Keratinocyte (primary cell): ENCODE measurements around the gene SCAPER. TPM values are rescaled to one million over a fixed set of nuclear protein-coding genes. Genes with fewer than 3 reads are reported as not detected.
"Not testable (repeated sequence)": the region's sequence is repeated elsewhere in the genome, so short reads cannot be mapped to it uniquely, and the experiment has no call there.

Experiments used
- DNase-seq: peaks from one replicate; pipeline ENCODE4 v3.0.0-alpha.2; 2011; ENCODE audit warnings: low read depth, missing footprints, low spot score
- FAIRE-seq: peaks from 2 replicates; lab custom pipeline; 2011; peaks lifted over from hg19 to GRCh38; lab: Jason Lieb, UNC
- H2AFZ ChIP-seq: 2 replicates; pipeline ENCODE4 v1.6.0; 2012; ENCODE audit warnings: low read length, control low read depth, inconsistent platforms; ENCODE audit not compliant: control insufficient read depth
- H3K27ac ChIP-seq: 2 replicates; pipeline ENCODE4 v1.5.1; 2011; ENCODE audit warnings: low read length; ENCODE audit not compliant: control insufficient read depth, insufficient read depth
- H3K27me3 ChIP-seq: 3 replicates; pipeline ENCODE4 v1.6.0; 2011; ENCODE audit warnings: low read length; ENCODE audit not compliant: control insufficient read depth, insufficient read depth; ENCODE audit errors: extremely low read depth
- H3K36me3 ChIP-seq, 2 experiments: 2 replicates in 1 of 2; 3 replicates in 1 of 2; pipeline ENCODE4 v1.5.1; 2011; ENCODE audit warnings: low read length in 2 of 2, mild to moderate bottlenecking in 1 of 2; ENCODE audit not compliant: control insufficient read depth in 2 of 2, insufficient read depth in 2 of 2; ENCODE audit errors: extremely low read depth in 1 of 2
- H3K4me1 ChIP-seq: 3 replicates; pipeline ENCODE4 v1.5.1; 2011; ENCODE audit warnings: low read length; ENCODE audit not compliant: control insufficient read depth, insufficient read depth; ENCODE audit errors: extremely low read depth
- H3K4me2 ChIP-seq: 3 replicates; pipeline ENCODE4 v1.6.0; 2011; ENCODE audit warnings: low read depth, low read length; ENCODE audit not compliant: control insufficient read depth, insufficient read depth; ENCODE audit errors: extremely low read depth
- H3K4me3 ChIP-seq, 3 experiments: fragments of 200-600 bp in 1 of 3; sonication (generic) in 1 of 3; 2 replicates in 2 of 3; 3 replicates in 1 of 3; pipeline ENCODE4 v1.5.1; 2011 to 2016; ENCODE audit warnings: low read length in 3 of 3, mild to moderate bottlenecking in 3 of 3, control low read depth in 2 of 3, inconsistent platforms in 1 of 3, low read depth in 1 of 3, mixed read lengths in 1 of 3, mixed run types in 1 of 3, moderate library complexity in 1 of 3; ENCODE audit not compliant: control insufficient read depth in 2 of 3, insufficient read depth in 2 of 3; ENCODE audit errors: extremely low read depth in 1 of 3
- H3K79me2 ChIP-seq: 2 replicates; pipeline ENCODE4 v1.6.0; 2012; ENCODE audit warnings: low read length; ENCODE audit not compliant: control insufficient read depth, insufficient read depth
- H3K9ac ChIP-seq: 3 replicates; pipeline ENCODE4 v1.6.0; 2011; ENCODE audit warnings: low read length; ENCODE audit not compliant: control insufficient read depth, insufficient read depth; ENCODE audit errors: extremely low read depth
- H3K9me1 ChIP-seq: 3 replicates; pipeline ENCODE4 v1.6.0; 2011; ENCODE audit warnings: low read length; ENCODE audit not compliant: control insufficient read depth, insufficient read depth; ENCODE audit errors: extremely low read depth
- H3K9me3 ChIP-seq: 2 replicates; pipeline ENCODE4 v1.5.1; 2012; ENCODE audit warnings: low read depth, low read length; ENCODE audit not compliant: control insufficient read depth
- H4K20me1 ChIP-seq: 3 replicates; pipeline ENCODE4 v1.6.0; 2011; ENCODE audit warnings: low read length; ENCODE audit not compliant: control insufficient read depth, insufficient read depth; ENCODE audit errors: extremely low read depth
- EZH2 ChIP-seq: IDR thresholded peaks from one replicate; pipeline ENCODE4 v1.6.1; 2012; ENCODE audit warnings: inconsistent platforms, mild to moderate bottlenecking, low read length, moderate library complexity
- dilution Hi-C: fragments of 300-500 bp; cut with MboI; formaldehyde crosslinking; loops from one replicate; pipeline ENCODE4 v1.7.0; 2020; ENCODE audit warnings: low sequenced_read_pairs; ENCODE audit not compliant: extremely low pct_ligation_motif_present
- polyA plus RNA-seq, 5 experiments: library from polyadenylated mRNA; depleted of rRNA in 3 of 5; stranded (reverse) in 3 of 5; stranded (forward) in 1 of 5; unstranded in 1 of 5; fragments of >200 nt; gene quantifications; 1 replicate in 1 of 5; 2 replicates in 3 of 5; 3 replicates in 1 of 5; pipeline versions ENCODE4 v1.2.1 to v1.2.3, GENCODE V29; 2011 to 2012; ENCODE audit warnings: missing spikeins in 2 of 5, low read depth in 1 of 5, low replicate concordance in 1 of 5
- TF ChIP-seq, protein P1 (sequence below), 3 experiments: IDR thresholded peaks in 1 of 3; conservative IDR thresholded peaks in 1 of 3; optimal IDR thresholded peaks in 1 of 3; 2 replicates in 2 of 3; 3 replicates in 1 of 3; pipeline versions ENCODE3 to v1.5.1; 2011; ENCODE audit warnings: low read length in 3 of 3, mild to moderate bottlenecking in 3 of 3, moderate library complexity in 2 of 3, control low read depth in 1 of 3, inconsistent platforms in 1 of 3; ENCODE audit not compliant: insufficient read depth in 2 of 3; ENCODE audit errors: extremely low read depth in 1 of 3

SCAPER gene
- polyA plus RNA-seq, 1 donor (not counting 4 experiments of a cell fraction or from before 2014, with no cell fraction given) = 5.2 TPM

DNA sequence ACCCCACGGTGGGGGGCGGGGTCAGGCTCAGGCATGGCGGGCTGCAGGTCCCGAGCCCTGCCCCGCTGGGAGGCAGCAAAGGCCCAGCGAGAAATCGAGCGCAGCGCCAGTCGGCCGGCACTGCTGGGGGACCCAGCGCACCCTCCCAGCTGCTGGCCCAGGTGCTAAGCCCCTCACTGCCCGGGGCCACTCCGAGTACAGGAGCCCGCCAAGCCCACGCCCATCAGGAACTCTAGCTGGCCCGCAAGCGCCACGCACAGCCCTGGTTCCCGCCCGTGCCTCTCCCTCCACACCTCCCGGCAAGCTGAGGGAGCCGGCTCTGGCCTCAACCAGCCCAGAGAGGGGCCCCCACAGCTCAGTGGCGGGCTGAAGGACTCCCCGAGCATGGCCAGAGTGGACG, 29.2 kb downstream of the SCAPER start:
- Histone ChIP-seq H3K9me1 (no peaks in the 10 kb centered on the region), H2AFZ (no peak overlapping the region), H3K36me3 (no peaks in the 10 kb centered on the region), H3K27me3 (no peaks in the 10 kb centered on the region), H3K27ac (no peak overlapping the region), H3K4me2 (no peak overlapping the region), H3K9me3 (no peaks in the 10 kb centered on the region), H3K79me2 (no peaks in the 10 kb centered on the region), H3K4me3 (no peak overlapping the region), H4K20me1 (no peaks in the 10 kb centered on the region), H3K4me1 (peaks cover 4% of the 10 kb centered on the region), H3K9ac (no peak overlapping the region)
- TF ChIP-seq, protein P1, sequence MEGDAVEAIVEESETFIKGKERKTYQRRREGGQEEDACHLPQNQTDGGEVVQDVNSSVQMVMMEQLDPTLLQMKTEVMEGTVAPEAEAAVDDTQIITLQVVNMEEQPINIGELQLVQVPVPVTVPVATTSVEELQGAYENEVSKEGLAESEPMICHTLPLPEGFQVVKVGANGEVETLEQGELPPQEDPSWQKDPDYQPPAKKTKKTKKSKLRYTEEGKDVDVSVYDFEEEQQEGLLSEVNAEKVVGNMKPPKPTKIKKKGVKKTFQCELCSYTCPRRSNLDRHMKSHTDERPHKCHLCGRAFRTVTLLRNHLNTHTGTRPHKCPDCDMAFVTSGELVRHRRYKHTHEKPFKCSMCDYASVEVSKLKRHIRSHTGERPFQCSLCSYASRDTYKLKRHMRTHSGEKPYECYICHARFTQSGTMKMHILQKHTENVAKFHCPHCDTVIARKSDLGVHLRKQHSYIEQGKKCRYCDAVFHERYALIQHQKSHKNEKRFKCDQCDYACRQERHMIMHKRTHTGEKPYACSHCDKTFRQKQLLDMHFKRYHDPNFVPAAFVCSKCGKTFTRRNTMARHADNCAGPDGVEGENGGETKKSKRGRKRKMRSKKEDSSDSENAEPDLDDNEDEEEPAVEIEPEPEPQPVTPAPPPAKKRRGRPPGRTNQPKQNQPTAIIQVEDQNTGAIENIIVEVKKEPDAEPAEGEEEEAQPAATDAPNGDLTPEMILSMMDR (optimal IDR thresholded peaks at IDR 0.05 in 1 of 3, IDR thresholded peaks at IDR 0.05 in 1 of 3, conservative IDR thresholded peaks at IDR 0.05 in 1 of 3; ENCODE audit: extremely low read depth in 1 of 3, insufficient read depth in 2 of 3, low read length in 3 of 3) = no peak
- TF ChIP-seq EZH2 = no peak
- FAIRE-seq = no peak
- dilution Hi-C loops = no loop called here
- no peak for DNase-seq

DNA sequence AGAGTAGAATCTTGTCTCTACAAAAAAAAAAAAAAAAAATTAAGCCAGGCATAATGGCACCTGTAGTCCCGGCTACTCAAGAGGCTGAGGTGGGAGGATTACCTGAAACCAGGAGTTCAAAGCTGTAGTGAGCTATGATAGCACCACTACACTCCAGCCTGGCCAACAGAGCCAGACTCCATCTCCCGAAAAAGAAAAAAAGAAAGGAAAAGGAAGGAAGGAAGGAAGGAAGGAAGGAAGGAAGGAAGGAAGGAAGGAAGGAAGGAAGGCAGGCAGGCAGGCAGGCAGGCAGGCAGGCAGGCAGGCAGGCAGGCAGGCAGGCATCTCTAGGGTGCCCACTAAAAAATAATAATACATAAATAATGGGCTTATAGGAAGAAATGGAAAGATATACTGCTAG, 32.1 kb downstream of the SCAPER start:
- H3K27me3 ChIP-seq, H3K9me1 ChIP-seq, H3K9ac ChIP-seq, H3K36me3 ChIP-seq, dilution Hi-C loops, H3K79me2 ChIP-seq, H3K9me3 ChIP-seq, H3K4me2 ChIP-seq, H3K27ac ChIP-seq, DNase-seq, H4K20me1 ChIP-seq, H3K4me3 ChIP-seq, H3K4me1 ChIP-seq, H2AFZ ChIP-seq, FAIRE-seq: not testable (repeated sequence)

DNA sequence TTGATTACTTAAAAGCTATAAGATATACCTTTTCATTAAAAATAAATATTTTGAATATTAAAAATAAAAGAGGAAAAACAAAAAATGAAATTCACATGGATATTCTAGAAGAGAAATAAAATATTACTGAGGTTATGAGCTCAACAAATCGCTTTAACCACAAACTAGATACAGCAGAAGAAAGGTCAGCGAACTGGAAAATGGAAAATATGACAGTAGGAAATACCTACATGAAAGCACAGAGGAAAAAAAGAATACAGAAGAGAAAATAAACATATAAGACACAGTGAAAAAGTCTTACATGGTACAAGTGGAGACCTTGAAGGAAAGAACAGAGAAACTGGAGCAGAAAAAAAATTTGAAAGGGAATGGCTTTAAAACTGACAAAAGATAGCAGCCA, 33.2 kb downstream of the SCAPER start:
- Histone ChIP-seq H3K4me3 (no peak overlapping the region), H3K9ac (no peak overlapping the region), H3K36me3 (no peaks in the 10 kb centered on the region), H2AFZ (no peak overlapping the region), H3K27ac (no peak overlapping the region), H3K79me2 (no peaks in the 10 kb centered on the region), H4K20me1 (no peaks in the 10 kb centered on the region), H3K4me1 (no peaks in the 10 kb centered on the region), H3K4me2 (no peak overlapping the region), H3K9me3 (no peaks in the 10 kb centered on the region), H3K9me1 (no peaks in the 10 kb centered on the region), H3K27me3 (no peaks in the 10 kb centered on the region)
- dilution Hi-C loops = no loop called here
- no peak for DNase-seq
- FAIRE-seq = no peak
- TF ChIP-seq, protein P1 (optimal IDR thresholded peaks at IDR 0.05 in 1 of 3, IDR thresholded peaks at IDR 0.05 in 1 of 3, conservative IDR thresholded peaks at IDR 0.05 in 1 of 3; ENCODE audit: extremely low read depth in 1 of 3, insufficient read depth in 2 of 3, low read length in 3 of 3) = no peak
- no peak for TF ChIP-seq EZH2
